K562 (cell line): ENCODE results near the gene ITPK1. TPM values are rescaled to one million over a fixed set of nuclear protein-coding genes. Genes with fewer than 3 reads are reported as not detected.

ENCODE experiments used
- ATAC-seq: fragments of 200-7000 bp; cut with Tn5 transposase; 3 replicates; pipeline ENCODE4 v1.9.1; 2020; ENCODE audit warnings: moderate library complexity
- BruUV-seq: library from RNA; stranded (reverse); fragments of 400-500 nt; replicated peaks from 2 replicates; lab custom pipeline; 2021; lab: Mats Ljungman, UMichigan
- CTCF ChIA-PET: fragments of 300-600 bp; formaldehyde crosslinking; extraction: SDS; loops from one replicate; lab custom pipeline; 2021; ENCODE audit warnings: low intra/inter-chr PET ratio; lab: Yijun Ruan, JAX
- POLR2A ChIA-PET: fragments of 300-600, 350-650 bp; sonication (Branson Sonifier 250); formaldehyde crosslinking; extraction: SDS; loops from one replicate; lab custom pipeline; 2021; ENCODE audit warnings: antibody characterized with exemption, inconsistent platforms; lab: Yijun Ruan, JAX
- DNase-seq, 4 experiments: peaks; one replicate each; pipeline versions ENCODE4 v3.0.0 to v3.0.0-alpha.2; 2011 to 2018; ENCODE audit warnings: low spot score in 3 of 4, mixed read lengths in 3 of 4; ENCODE audit errors: extremely low read depth in 1 of 4
- FAIRE-seq: peaks from 2 replicates; lab custom pipeline; 2011; peaks lifted over from hg19 to GRCh38; lab: Jason Lieb, UNC
- H2AFZ ChIP-seq: 2 replicates; pipeline ENCODE4 v1.6.0; 2011; ENCODE audit warnings: low read depth, low read length, control low read depth, inconsistent platforms
- H3K27ac ChIP-seq: fragments of 200-600 bp; 3 replicates; pipeline ENCODE4 v1.8.0; 2011; ENCODE audit warnings: low read depth, mild to moderate bottlenecking, control low read depth, inconsistent platforms, low read length, moderate library complexity, mixed read lengths; ENCODE audit errors: extremely low read depth
- H3K27me3 ChIP-seq, 2 experiments: fragments of 300-600 bp in 1 of 2; 2 replicates in 1 of 2; 3 replicates in 1 of 2; pipeline versions ENCODE4 v1.6.0 to v1.8.0; 2011; ENCODE audit warnings: inconsistent platforms in 2 of 2, low read length in 2 of 2, mild to moderate bottlenecking in 1 of 2, mixed read lengths in 1 of 2, moderate library complexity in 1 of 2; ENCODE audit not compliant: control insufficient read depth in 2 of 2, insufficient read depth in 2 of 2
- H3K36me3 ChIP-seq: fragments of 300-600 bp; 3 replicates; pipeline ENCODE4 v1.8.0; 2011; ENCODE audit warnings: mild to moderate bottlenecking, low read length, inconsistent platforms; ENCODE audit not compliant: control insufficient read depth, insufficient read depth
- H3K4me1 ChIP-seq, 2 experiments: fragments of 200-600 bp in 1 of 2; replicated peaks in 1 of 2; 2 replicates in 1 of 2; 3 replicates in 1 of 2; pipeline versions ENCODE4 v1.5.1 to v1.8.0; 2011; ENCODE audit warnings: inconsistent platforms in 2 of 2, low read length in 2 of 2, mild to moderate bottlenecking in 1 of 2, mixed read lengths in 1 of 2, moderate library complexity in 1 of 2; ENCODE audit not compliant: control insufficient read depth in 2 of 2, insufficient read depth in 2 of 2
- H3K4me2 ChIP-seq: 2 replicates; pipeline ENCODE4 v1.6.1; 2011; ENCODE audit warnings: low read length, control low read depth, inconsistent platforms, mixed read lengths; ENCODE audit not compliant: insufficient read depth
- H3K4me3 ChIP-seq: fragments of 200-600 bp; sonication (generic), shearing (Covaris generic); 2 replicates; pipeline ENCODE4 v1.5.1; 2016; ENCODE audit warnings: control low read depth, inconsistent platforms
- H3K79me2 ChIP-seq: fragments of 200-600 bp; 3 replicates; pipeline ENCODE4 v1.8.0; 2011; ENCODE audit warnings: low read length, inconsistent platforms; ENCODE audit not compliant: control insufficient read depth, insufficient read depth
- H3K9ac ChIP-seq, 2 experiments: 2 replicates each; pipeline versions ENCODE4 v1.6.0 to v1.6.1; 2011; ENCODE audit warnings: low read depth in 2 of 2, low read length in 2 of 2, control low read depth in 1 of 2, inconsistent platforms in 1 of 2, mild to moderate bottlenecking in 1 of 2, mixed read lengths in 1 of 2; ENCODE audit not compliant: insufficient read depth in 1 of 2
- H3K9me1 ChIP-seq: one replicate; pipeline ENCODE4 v1.6.0; 2011; ENCODE audit warnings: inconsistent platforms, mild to moderate bottlenecking, low read length, moderate library complexity; ENCODE audit not compliant: control insufficient read depth, insufficient read depth
- H3K9me3 ChIP-seq: replicated peaks from 2 replicates; pipeline ENCODE4 v1.5.1; 2011; ENCODE audit warnings: low read depth, low read length, inconsistent platforms; ENCODE audit not compliant: control insufficient read depth, insufficient read depth
- H4K20me1 ChIP-seq: replicated peaks from 2 replicates; pipeline ENCODE4 v1.6.1; 2011; ENCODE audit warnings: low read length, inconsistent platforms, mixed read lengths; ENCODE audit not compliant: control insufficient read depth, insufficient read depth
- ESRRB ChIP-seq: fragments of 250-450 bp; sonication (Bioruptor Pico); IDR thresholded peaks from 2 replicates; pipeline ENCODE4 v1.5.0; 2020; ENCODE audit warnings: mild to moderate bottlenecking, moderate library complexity, borderline replicate concordance
- HEY1 ChIP-seq: fragments of 250-450 bp; sonication (Bioruptor Pico); IDR thresholded peaks from 2 replicates; pipeline ENCODE4 v1.5.0; 2020; ENCODE audit warnings: mild to moderate bottlenecking, moderate library complexity, borderline replicate concordance
- PBX2 ChIP-seq, 2 experiments: IDR thresholded peaks in 1 of 2; conservative IDR thresholded peaks in 1 of 2; 2 replicates each; pipeline ENCODE4 v1.6.1; 2016; ENCODE audit warnings: low read depth in 2 of 2, mild to moderate bottlenecking in 1 of 2, missing compliant biosample characterization in 1 of 2, missing genetic modification characterization in 1 of 2, moderate library complexity in 1 of 2
- SNAPC5 ChIP-seq: fragments of 250-450 bp; sonication (Bioruptor Pico); IDR thresholded peaks from 2 replicates; pipeline ENCODE4 v1.8.0; 2021; ENCODE audit warnings: moderate library complexity, mild to moderate bottlenecking, inconsistent platforms
- SRSF1 ChIP-seq: fragments of 200-400 bp; formaldehyde crosslinking; IDR thresholded peaks from 2 replicates; pipeline ENCODE4 v1.6.1; 2017; ENCODE audit warnings: mild to moderate bottlenecking, low read depth, low read length, moderate library complexity
- ZNF639 ChIP-seq, 2 experiments: fragments of 200-800 bp in 1 of 2; sonication (Bioruptor generic) in 1 of 2; sonication (generic) in 1 of 2; formaldehyde crosslinking in 1 of 2; IDR thresholded peaks in 1 of 2; conservative IDR thresholded peaks in 1 of 2; 2 replicates each; pipeline versions ENCODE4 v1.5.0 to v1.6.1; 2016 to 2020; ENCODE audit warnings: missing compliant biosample characterization in 1 of 2, missing genetic modification characterization in 1 of 2, missing genetic modification reagents in 1 of 2
- WGBS: fragments of 100-300 bp; shearing (Covaris generic); methylation state at CpG from one replicate; pipeline ENCODE4 v1.1.6; 2016; ENCODE audit warnings: low coverage, mixed read lengths; ENCODE audit not compliant: insufficient coverage; ENCODE audit errors: missing lambda C conversion rate; 5-methylcytosine and 5-hydroxymethylcytosine counted together
- in situ Hi-C: fragments of 300-500 bp; cut with MboI; formaldehyde crosslinking; loops from 4 replicates; pipeline ENCODE4 v1.15.0; 2018; ENCODE audit warnings: inconsistent platforms, mixed read lengths
- intact Hi-C: fragments of 100-400 bp; cut with micrococcal nuclease; formaldehyde crosslinking; loops from 2 replicates; pipeline ENCODE4 v1.14.2; 2022
- polyA plus RNA-seq, 8 experiments: library from polyadenylated mRNA; depleted of rRNA in 4 of 8; stranded (reverse) in 5 of 8; unstranded in 3 of 8; fragments of >200 nt; fragmentation: Nextera tagmentation in 2 of 8; fragmentation: Illumina TruSeq in 1 of 8; extraction: Ambion mirVana in 2 of 8; extraction: Trizol in 1 of 8; gene quantifications; 2 replicates each; pipeline versions ENCODE4 v1.2.1 to v1.2.3, GENCODE V29; 2011 to 2014; ENCODE audit warnings: inconsistent platforms in 1 of 8, missing spikeins in 1 of 8
- total RNA-seq, 7 experiments: library from RNA; depleted of rRNA in 6 of 7; stranded (reverse); fragments of >200 nt in 6 of 7; fragmentation: Illumina TruSeq in 2 of 7; extraction: Trizol in 2 of 7; gene quantifications; 2 replicates each; pipeline versions ENCODE4 v1.2.1 to v1.2.3, GENCODE V29; 2011 to 2021; ENCODE audit warnings: low replicate concordance in 1 of 7

Gene ITPK1
- total and polyA plus RNA-seq, 9 of the 15 experiments (the other 6 are each of a cell fraction or from before 2014, with no cell fraction given) = 1.2 to 39.2 (median 23.0) TPM

GRCh38 chr14:93019970-93020369, 95.8 kb downstream of the ITPK1 start:
- in situ Hi-C loops = no loop called here

More at GRCh38 chr14:93019970-93020369, 95.8 kb downstream of the ITPK1 start:
- Histone ChIP-seq H3K27me3 (no peaks in the 10 kb centered on the region), H3K36me3 (no peaks in the 10 kb centered on the region; the same call in 2 of the 3 replicates), H3K79me2 (no peaks in the 10 kb centered on the region; the same call in 2 of the 3 replicates), H3K9me1 (no peaks in the 10 kb centered on the region), H4K20me1 (no peaks in the 10 kb centered on the region), H3K4me3 (no peak overlapping the region), H3K4me1 (peaks cover 3 to 5% of the 10 kb centered on the region in 2 experiments; a peak in 3 of 5 replicates), H3K9me3 (no peaks in the 10 kb centered on the region), H3K4me2 (no peak overlapping the region), H2AFZ (no peak overlapping the region), H3K27ac (no peak overlapping the region), H3K9ac (peak overlapping the region in 1 of 2 experiments; percentile 45; a peak in 2 of 4 replicates)
- 55% methylated on average over 7 of the region's 8 CpGs for WGBS
- no peak for DNase-seq
- POLR2A ChIA-PET = no interaction called here
- no peak for ATAC-seq
- FAIRE-seq = no peak
- intact Hi-C loops = no loop called here
- no TSS peak for BruUV-seq
- CTCF ChIA-PET = no interaction called here
- TF ChIP-seq SRSF1 (no peak), PBX2 (CRISPR knock-in tag; IDR thresholded peaks at IDR 0.05; ENCODE audit: low read depth) (no peak), PBX2 (tag; conservative IDR thresholded peaks at IDR 0.05; ENCODE audit: low read depth) (no peak), HEY1 (no peak), ZNF639 (CRISPR knock-in tag; conservative IDR thresholded peaks at IDR 0.05 in 1 of 2, IDR thresholded peaks at IDR 0.05 in 1 of 2) (no peak), ESRRB (CRISPR knock-in tag) (no peak), SNAPC5 (CRISPR knock-in tag) (no peak)
